ENCODE measurements around the gene CPXM1. TPM values are rescaled to one million over a fixed set of nuclear protein-coding genes. Genes with fewer than 3 reads are reported as not detected.

The CPXM1 gene
- total RNA-seq, 1 donor from 2014 or later: 0.49 TPM

DNA sequence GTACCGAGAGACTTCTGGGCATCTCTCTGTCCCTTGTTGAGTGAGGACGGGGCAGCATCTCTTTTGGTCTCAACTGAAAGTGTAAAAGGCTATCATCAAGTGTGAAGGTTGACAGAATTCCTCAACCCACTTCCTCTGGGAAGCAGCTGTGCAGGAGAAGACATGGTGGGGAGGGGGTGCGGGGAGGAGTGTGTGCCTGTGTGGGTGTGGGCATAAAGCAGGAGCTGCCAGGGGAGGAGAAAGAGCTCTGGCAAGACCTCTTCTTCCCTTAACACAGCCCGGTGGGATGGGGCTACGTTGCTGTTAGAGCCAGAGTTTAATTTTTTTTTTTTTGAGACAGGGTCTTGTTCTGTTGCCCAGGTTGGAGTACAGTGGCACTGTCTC lies 31.8 kb downstream of the CPXM1 start:
- intact Hi-C loops (cut with micrococcal nuclease): no loop called here

DNA sequence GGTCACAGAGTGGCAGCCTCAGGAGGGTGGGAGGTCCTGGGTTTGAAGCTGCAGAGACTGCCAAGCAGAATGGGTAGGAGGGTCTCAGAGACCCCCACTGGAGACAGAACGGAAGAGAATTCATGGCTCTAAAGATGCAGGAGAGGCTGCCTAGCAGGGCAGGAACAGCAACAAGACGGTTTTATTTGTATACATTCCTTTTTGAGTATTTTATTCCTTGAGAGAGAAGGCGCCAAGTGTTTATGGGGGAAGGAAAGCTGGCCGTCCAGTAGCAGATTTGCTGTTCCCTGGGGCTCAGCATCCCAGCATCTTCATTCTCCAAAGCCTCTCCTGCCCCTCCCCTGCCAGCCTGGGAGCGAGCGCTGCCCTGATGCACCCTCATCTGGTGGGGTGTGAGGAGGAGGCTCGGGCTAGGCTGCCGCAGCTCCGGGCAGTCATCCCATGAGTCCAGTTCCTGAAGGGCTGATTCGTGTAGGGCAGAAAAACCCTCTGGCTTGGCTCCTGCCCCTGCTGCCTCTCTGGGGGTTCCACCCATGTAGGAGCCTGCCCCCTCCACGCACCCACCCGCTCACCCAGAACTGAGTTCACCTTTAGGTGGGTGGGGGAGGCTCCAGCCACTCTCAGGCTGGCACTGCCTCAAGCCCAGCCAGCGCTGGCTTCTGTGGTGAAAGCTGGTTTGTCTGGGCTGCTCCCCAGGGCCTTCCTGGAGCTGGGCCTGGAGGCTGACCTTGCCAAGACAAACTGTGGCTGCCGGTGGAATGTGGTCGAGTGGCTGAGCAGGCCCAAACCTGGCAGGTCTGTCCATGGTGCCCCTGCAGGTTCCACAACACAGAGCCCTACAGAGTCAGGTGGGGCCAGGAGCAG lies 32.4 kb downstream of the CPXM1 start:
- intact Hi-C loops (cut with micrococcal nuclease): no loop called here

DNA sequence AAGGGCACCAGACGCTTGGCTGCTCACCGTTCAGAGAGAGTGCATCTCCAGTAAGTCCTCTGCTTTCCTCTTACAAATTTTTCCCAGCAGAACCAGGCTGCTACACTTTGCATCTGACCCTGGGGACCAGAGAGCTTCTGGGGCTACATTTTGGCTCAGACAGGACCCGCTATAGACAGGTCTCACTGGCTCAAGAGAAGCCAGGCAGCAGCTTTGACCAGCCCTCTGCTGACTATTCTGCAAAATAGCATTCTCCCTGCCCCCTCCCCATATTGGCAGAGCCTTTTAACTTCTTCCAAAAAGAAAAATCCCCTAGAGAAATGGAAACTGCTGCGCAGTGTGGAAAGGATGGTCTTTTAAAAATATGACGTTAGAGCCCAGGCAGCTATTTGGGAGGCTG lies 37.2 kb downstream of the CPXM1 start:
- intact Hi-C loops (cut with micrococcal nuclease): no loop called here

DNA sequence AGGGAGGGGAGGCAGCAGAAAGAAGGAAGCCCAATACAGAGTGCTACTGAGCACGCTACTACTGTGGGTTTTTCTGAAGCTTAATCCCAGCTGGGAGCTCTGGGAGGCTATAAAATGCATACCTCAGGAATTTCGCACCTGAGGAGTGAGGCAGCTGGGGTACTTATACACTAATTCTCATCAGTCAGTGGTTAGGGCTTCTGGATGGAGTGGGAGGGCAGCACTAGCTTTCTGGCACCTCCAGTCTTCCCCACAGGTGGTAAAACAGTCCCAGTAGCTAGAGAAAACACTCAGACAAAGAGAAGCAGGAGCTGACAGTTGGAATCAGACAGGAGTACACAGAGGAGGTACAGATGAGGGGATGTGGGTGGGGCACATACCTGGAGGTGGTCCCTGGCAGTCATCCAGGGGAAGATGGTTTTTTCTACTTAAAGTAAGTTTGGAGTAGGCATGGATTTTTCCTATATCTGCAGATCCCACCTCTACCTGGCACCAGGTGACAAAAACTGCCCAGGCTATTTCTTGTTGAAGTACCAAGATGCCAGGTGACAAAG lies 37.8 kb downstream of the CPXM1 start:
- intact Hi-C loops (cut with micrococcal nuclease): no loop called here

DNA sequence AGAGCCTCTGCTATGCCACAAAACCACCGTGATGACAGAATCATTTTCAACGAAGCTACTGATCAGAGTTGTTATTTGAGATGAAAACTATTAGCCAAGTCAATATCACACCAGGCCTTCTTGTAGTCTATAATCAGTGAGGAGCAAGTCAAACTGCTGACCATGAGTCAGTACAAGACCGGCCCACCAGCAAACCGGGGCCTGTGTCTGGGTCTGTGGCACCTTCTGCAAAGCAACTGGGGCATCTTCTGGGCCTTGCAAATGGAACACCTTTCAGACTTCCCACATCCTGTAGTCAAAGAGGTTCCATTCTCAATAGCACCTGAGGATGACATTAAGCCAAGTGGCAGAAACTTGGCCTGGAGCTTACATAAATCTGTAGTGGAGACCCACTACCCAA lies 38.5 kb downstream of the CPXM1 start:
- intact Hi-C loops (cut with micrococcal nuclease): no loop called here

DNA sequence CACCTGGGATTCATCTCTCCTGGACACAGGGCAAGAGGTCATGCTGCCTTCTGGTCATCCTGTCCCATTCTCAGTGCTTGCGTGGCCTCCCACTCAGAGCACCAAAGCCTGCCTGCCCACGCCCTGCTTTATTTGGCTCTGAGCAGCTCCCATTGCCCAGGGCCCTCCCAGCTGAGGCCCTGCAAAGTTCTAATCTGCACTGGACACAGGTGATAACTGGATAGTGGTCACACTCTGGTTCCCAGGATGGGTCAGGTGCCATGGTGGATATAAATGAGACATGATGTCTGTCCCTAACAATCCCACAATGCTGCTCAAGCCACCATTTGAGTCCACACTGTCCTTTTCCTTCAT lies 39.5 kb downstream of the CPXM1 start:
- intact Hi-C loops (cut with micrococcal nuclease): no loop called here

DNA sequence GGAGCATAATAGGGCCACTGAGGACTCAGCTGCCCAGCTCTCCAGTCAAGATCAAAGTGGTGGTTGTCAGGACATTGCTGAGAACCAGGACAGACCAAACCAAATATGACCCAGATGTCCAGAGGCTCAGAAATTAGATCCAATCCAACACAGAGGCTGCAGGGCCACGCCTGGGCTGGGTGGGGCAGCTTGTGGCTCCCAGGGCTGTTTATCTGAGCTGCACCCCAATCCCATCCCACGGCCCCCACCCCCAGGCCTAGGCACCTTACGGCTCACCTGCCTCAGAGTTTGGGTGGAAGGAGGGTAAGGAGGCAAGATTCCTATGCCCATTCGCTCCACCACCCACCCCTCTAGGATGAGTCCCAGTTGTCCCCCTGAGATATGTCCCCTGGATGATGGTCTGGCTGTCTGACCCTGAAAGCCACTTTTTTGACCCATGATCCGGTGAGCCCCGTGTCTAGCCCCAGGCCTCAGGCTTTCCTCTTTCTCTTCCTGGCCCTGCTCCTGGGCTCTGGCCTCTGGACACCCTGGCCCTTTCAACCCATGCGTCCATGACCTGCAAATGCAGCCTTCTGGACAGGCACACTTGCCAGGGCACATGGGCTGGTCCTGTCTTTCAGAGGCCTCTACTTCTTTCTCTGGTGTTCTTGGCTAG lies 40.0 kb downstream of the CPXM1 start:
- intact Hi-C loops (cut with micrococcal nuclease): no loop called here

DNA sequence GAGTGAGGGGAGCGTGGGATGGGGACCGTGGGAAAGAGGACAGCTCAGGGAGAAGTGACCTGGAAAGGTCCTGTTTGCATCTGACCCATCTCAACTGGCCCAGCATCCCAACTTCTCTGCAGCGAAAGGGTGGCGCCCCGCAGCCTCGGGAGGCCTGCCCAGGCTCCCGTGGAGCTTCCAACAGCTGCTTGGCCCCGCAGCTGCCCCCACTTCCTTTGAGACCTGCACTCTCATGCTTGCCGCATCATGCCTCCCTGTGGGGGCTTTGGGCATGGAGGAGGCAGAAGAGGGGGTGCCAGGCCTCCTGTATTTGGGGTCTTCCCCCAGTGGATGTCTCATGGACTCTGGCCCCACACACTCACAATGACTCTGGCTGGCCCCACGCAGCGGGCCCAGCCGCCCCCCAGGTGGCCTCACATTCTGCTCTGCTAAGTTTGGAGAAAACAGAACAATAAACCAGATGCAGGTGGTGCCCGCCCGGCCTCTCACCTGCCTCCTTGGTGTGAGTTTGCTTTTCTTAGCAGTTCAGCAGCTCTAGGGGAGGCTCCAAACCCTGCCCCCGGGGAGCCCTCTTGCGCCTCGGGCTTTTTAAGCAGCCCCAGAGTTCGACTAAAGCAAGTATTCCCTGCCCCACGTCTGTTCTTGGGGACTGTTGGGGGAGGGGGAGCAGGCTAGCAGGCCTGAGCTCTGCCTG lies 40.7 kb downstream of the CPXM1 start:
- intact Hi-C loops (cut with micrococcal nuclease): no loop called here

DNA sequence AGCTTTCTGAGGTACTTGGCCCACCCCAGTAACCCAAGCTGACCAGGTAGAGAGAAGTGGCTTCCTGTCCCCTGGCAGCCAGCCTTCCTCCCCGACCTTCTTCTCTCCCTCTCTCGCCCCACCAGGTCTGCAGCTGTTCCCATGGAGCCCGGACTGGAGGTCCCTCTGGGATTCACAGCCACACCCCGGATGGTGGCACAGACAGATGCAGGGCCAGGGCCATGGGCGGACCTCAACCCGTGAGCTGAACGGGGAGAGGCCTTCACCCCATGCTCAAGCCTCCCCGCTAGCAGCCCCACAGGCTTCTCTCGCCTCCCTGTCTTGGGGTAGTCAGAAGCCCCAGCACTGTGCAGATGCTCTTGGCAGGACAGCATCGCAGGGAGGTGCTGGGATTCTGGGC lies 41.3 kb downstream of the CPXM1 start:
- intact Hi-C loops (cut with micrococcal nuclease): no loop called here

DNA sequence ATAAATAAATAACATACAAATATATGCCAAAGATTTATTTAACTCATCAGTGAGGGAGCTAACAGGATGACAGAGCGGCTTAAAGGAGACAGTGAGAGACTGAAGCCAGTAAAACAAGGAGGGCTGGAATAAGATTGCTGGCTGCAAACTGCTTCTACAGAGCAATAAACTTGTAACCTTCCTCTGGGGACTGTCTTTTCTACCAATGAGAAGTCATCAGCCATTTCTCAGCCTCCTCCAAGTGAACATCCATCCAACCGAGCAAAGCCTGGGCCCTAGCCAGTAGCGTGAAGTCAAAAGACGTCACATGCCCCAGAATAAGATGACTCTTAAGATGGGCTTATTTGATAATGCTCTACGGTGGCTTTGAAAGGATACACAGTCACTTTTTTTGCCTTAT lies 42.5 kb downstream of the CPXM1 start:
- intact Hi-C loops (cut with micrococcal nuclease): no loop called here

DNA sequence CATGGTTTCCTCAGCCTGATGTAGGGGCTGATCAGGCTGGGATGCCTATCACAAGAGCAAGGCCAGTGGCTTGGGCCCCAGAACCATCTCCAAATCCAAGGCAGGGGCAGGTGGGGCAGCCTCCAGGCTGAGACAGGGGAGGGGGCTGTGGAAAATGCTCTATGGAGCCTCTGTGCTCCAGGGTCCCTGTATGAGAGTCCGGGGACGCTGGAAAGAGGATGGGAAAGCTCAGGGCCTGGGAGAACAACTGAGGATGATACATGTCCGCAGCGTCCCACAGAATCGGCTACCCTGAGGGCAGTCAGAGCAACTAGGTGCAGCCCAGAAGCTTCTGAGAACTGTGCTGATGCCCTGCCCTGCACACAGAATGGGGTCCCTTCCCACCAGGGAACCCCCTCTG lies 43.4 kb downstream of the CPXM1 start:
- intact Hi-C loops (cut with micrococcal nuclease): no loop called here

DNA sequence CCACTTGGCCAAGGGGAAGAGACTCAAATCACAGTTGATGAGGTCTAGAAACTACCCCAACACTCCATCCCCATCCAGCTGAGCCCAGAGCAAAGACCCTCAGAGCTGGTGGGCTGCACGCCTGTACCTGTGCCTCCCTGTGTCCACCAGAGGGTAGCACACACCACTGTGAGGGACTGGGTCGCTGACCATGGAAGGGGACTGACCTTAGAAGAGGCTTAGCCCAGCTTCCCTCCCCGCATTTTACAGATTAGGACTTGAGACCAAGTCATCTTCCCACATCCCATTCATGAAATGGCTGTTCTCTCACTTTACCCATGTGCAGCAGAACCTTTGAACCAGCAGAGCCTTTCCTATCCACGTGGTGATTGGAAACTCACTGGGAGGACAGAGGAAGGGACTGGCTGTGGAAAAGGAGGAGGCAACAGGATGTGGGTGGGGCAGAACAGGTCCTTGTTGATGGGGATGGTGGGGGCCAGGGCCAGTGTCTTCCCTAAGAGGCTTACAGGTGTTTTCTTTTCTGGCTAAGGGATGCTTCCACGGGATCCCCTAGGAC lies 44.3 kb downstream of the CPXM1 start:
- intact Hi-C loops (cut with micrococcal nuclease): no loop called here

DNA sequence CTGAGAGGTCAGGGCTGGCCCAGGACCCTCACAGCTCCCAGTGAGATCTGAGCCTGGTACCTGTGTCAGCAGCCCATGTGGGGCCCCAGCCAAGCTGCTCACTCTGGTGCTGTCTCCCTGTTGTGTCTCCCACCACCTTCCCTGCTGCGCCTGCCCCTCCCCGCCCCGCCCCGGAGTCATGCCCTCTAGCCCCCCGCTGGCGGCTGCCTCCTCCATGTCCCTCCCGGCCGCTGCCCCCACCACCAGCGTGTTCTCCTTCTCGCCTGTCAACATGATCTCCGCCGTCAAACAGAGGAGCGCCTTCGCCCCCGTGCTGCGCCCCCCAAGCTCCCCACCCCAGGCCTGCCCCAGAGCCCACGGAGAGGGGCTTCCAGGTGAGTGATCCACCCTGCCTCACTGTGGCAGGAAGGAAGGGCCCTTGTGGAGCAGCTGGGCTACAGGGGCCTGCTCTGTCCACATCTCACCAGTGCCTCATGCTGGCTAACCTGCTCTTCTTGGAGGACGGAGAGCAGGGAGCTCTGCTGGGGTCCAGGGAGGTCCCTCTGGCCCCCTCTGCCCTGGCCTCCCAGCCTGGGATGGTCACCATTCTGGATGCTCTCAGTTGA lies 44.9 kb downstream of the CPXM1 start:
- intact Hi-C loops (cut with micrococcal nuclease): no loop called here

DNA sequence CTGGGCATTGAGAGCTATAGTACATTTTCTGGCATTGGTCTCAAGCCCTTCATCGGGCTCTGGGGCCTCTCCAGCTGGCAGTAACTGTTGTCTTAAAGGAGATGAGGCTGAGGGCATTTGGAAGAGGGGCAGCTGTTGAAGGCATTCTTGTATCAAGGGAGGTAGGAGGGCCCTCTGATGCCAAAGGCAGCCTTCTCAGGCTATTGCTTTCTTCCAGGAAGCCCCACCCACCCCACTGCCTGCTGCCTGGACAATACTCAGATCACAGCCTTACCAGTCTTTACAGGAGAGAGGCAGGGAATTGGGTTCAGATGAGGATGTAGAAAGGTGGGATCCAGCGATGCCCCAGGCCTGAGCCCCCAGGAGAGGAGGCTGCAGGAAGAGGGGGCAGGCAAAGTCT lies 46.0 kb downstream of the CPXM1 start:
- intact Hi-C loops (cut with micrococcal nuclease): no loop called here

DNA sequence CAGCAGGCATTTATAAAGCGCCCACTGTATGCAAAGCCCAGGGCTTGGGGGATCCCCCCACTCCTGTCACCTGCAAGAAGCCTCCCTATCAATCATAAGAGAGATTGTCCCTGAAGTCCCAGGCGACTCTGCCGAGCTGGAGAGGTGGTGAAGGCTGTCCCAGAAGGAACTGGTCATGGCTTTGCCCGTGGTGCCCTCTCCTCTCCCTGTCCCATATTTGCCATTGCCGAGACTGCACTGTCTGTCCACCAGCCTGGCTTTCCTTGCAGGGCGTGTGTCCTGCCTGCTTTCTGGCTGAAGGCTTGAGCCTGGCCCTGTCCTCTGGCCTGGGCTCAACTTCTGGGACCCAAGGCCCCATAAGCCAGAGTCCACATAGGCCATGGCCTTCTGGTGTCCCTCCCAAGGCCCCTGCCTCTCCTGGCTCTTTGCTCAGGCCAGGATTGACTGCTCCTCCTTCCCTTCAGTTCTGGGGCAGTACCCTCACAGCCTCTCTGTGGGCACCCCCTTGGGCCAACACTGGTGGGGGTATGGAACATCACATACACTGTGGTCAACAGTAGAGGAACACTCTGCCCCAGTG lies 46.9 kb downstream of the CPXM1 start:
- intact Hi-C loops (cut with micrococcal nuclease): loop anchor here (2.0 kb wide), 1 partner anchor 87 kb away; the partner anchor contains the start of genes PCED1A and VPS16

DNA sequence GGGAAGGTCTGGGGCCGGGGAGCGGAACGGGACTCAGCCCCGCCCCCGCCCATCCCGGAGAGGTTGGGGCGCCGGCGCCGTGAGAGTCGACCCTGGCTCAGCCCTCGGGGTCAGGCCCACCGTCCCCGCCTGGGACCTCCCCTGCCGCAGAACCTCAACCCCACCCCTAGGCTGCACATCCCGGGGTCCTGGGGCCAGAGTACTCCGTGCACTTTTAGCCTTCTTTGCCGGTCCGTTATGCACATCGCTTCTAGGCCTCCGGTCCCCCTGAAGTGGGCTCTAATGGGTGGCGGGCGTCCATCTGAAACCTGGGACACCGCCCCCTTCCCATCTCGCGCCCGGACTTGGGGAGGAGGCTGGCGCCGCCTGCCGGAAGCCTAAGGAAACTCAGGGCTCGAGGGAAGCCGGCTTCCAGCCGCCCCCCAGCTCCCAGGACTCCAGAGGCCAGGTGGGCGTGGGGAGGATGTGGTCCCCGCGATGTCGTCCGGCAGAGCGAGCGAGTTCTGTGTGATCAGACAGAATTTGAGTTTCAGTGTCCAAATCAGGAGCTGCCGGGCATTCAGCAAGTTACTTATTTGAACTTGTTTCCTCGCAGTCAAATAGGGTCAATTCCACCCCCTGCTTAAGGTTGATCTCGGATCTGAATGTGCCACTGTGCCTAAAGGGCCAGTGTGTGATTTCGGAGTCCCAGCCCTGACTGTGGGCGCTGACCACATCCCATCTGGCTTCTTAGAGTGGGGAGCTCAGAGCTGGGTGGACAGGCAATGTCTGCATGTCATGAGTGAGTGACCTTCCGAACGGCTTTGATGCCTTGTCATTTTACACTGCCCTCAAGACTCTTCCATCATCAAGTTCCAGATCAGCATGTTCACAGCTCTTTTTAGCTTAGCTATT lies 47.6 kb downstream of the CPXM1 start:
- intact Hi-C loops (cut with micrococcal nuclease): loop anchor here (1.0 to 2.0 kb wide), 4 partner anchors 40 to 248 kb away; partner anchors contain the start of genes PCED1A and VPS16

DNA sequence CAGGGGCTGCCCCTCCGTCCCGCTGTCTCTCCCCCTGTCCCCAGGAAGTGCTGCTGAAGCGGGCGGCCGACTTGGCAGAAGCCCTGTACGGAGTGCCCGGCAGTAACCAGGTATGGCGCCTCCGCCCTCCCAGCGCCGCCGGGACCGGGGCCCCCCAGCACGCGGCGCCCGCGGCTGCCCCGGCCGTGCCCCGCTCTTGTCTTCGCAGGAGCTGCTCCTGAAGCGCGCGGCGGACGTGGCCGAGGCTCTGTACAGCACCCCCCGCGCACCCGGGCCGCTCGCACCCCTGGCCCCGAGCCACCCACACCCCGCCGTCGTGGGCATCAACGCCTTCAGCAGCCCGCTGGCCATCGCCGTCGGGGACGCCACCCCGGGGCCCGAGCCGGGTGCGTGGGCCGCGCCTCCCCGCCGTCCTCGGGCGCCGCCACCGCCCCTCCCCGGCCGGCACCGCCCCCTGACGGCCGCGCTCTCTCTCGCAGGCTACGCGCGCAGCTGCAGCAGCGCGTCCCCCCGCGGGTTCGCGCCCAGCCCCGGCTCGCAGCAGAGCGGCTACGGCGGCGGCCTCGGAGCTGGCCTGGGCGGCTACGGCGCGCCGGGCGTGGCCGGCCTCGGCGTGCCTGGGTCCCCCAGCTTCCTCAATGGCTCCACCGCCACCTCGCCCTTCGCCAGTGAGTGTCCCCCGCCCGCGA lies 48.4 kb downstream of the CPXM1 start:
- intact Hi-C loops (cut with micrococcal nuclease): loop anchor here (1.0 to 2.0 kb wide), 5 partner anchors 9 to 249 kb away; partner anchors contain the start of genes PCED1A and VPS16

DNA sequence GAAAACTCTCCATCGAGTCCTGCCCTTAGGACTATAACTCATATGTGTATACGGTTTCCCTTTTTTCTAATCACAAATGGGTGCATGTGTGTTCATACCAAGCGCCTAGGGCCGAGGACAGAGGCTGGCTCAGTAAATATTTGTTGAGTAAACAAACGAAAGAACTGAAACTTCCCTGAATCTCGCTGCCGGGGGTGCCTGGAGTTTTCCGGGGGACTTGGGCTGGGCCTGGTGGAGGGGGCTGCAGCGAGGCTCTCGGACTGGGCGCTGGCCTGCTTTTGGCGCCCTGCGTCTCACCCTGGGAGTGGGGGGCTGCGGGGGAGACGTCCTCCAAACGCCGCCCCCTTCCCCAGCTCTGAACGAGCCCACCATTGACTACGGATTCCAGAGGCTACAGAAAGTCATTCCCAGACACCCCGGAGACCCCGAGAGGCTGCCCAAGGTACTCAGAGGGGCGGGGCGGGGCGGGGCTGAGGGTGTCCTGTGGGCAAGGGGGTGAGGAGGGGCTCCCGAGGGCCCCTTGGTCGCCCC lies 49.0 kb downstream of the CPXM1 start:
- intact Hi-C loops (cut with micrococcal nuclease): loop anchor here (1.0 kb wide), 1 partner anchor 8 kb away; no protein-coding TSS in a partner anchor
